Liver (tissue), 9 donors: Measurements from ENCODE around the gene ACVR1. TPM values are rescaled to one million over a fixed set of nuclear protein-coding genes. Genes with fewer than 3 reads are reported as not detected.

ENCODE experiments used
- DNase-seq: peaks from one replicate; pipeline ENCODE4 v3.0.0-alpha.2; 2017; ENCODE audit warnings: low spot score
- H3K27ac ChIP-seq, 2 donors: one replicate each; pipeline ENCODE4 v1.7.0; 2013; ENCODE audit warnings: inconsistent platforms in 2 of 2, low read length in 2 of 2, control low read depth in 1 of 2, low read depth in 1 of 2, mild to moderate bottlenecking in 1 of 2
- H3K27me3 ChIP-seq, 4 donors: one replicate each; pipeline versions ENCODE4 v1.6.1 to v1.7.0; 2013; ENCODE audit warnings: low read length in 3 of 4, inconsistent platforms in 1 of 4, mild to moderate bottlenecking in 1 of 4, moderate library complexity in 1 of 4; ENCODE audit not compliant: control insufficient read depth in 4 of 4, insufficient read depth in 4 of 4
- H3K36me3 ChIP-seq, 4 donors: one replicate each; pipeline versions ENCODE4 v1.6.1 to v1.7.0; 2013; ENCODE audit warnings: low read length in 3 of 4, mild to moderate bottlenecking in 3 of 4, low read depth in 1 of 4, moderate library complexity in 1 of 4; ENCODE audit not compliant: control insufficient read depth in 4 of 4, insufficient read depth in 3 of 4
- H3K4me1 ChIP-seq, 4 donors: one replicate each; pipeline versions ENCODE4 v1.6.1 to v1.7.0; 2013; ENCODE audit warnings: low read length in 3 of 4, mild to moderate bottlenecking in 3 of 4, moderate library complexity in 1 of 4; ENCODE audit not compliant: control insufficient read depth in 4 of 4, insufficient read depth in 4 of 4
- H3K4me3 ChIP-seq, 3 donors: one replicate each; pipeline versions ENCODE4 v1.6.1 to v1.7.0; 2013; ENCODE audit warnings: low read length in 3 of 3, control low read depth in 1 of 3, low read depth in 1 of 3, mild to moderate bottlenecking in 1 of 3
- H3K9ac ChIP-seq, 2 donors: one replicate each; pipeline ENCODE4 v1.7.0; 2013; ENCODE audit warnings: low read length in 2 of 2, mild to moderate bottlenecking in 2 of 2, moderate library complexity in 2 of 2, control low read depth in 1 of 2, low read depth in 1 of 2
- H3K9me3 ChIP-seq, 4 donors: one replicate each; pipeline versions ENCODE4 v1.6.1 to v1.7.0; 2013; ENCODE audit warnings: low read length in 3 of 4; ENCODE audit not compliant: control insufficient read depth in 4 of 4
- ATF3 ChIP-seq: IDR thresholded peaks from 2 replicates; pipeline ENCODE4 v1.6.1; 2016; ENCODE audit warnings: antibody characterized with exemption
- CTCF ChIP-seq: fragments of 150-350 bp; IDR thresholded peaks from 2 replicates; pipeline ENCODE4 v1.5.1; 2017; ENCODE audit warnings: improper control_type of control experiment, low read depth, low read length; ENCODE audit not compliant: missing input control
- EGR1 ChIP-seq, 2 donors: IDR thresholded peaks; 2 replicates each; pipeline ENCODE4 v1.6.1; 2016 to 2018; ENCODE audit warnings: antibody characterized with exemption in 2 of 2, low read depth in 2 of 2
- FOXA1 ChIP-seq: IDR thresholded peaks from 2 replicates; pipeline ENCODE4 v1.6.1; 2016; ENCODE audit warnings: antibody characterized with exemption
- GABPA ChIP-seq, 2 donors: IDR thresholded peaks in 1 of 2; conservative IDR thresholded peaks in 1 of 2; 2 replicates each; pipeline ENCODE4 v1.6.1; 2016; ENCODE audit warnings: antibody characterized with exemption in 2 of 2, mild to moderate bottlenecking in 1 of 2, moderate library complexity in 1 of 2
- HNF4A ChIP-seq, 2 donors: conservative IDR thresholded peaks; 2 replicates each; pipeline ENCODE4 v1.6.1; 2016; ENCODE audit warnings: antibody characterized with exemption in 2 of 2, mild to moderate bottlenecking in 2 of 2
- HNF4G ChIP-seq: IDR thresholded peaks from 2 replicates; pipeline ENCODE4 v1.6.1; 2016; ENCODE audit warnings: antibody characterized with exemption
- MAX ChIP-seq: IDR thresholded peaks from 2 replicates; pipeline ENCODE4 v1.6.1; 2016; ENCODE audit warnings: antibody characterized with exemption
- NR2F2 ChIP-seq: IDR thresholded peaks from 2 replicates; pipeline ENCODE4 v1.6.1; 2016; ENCODE audit warnings: antibody characterized with exemption
- RAD21 ChIP-seq, 2 donors: IDR thresholded peaks; 2 replicates each; pipeline ENCODE4 v1.6.1; 2016; ENCODE audit warnings: antibody characterized with exemption in 2 of 2, mild to moderate bottlenecking in 2 of 2
- RXRA ChIP-seq, 2 donors: IDR thresholded peaks; 2 replicates each; pipeline ENCODE4 v1.6.1; 2017 to 2018; ENCODE audit warnings: antibody characterized with exemption in 2 of 2, mild to moderate bottlenecking in 1 of 2
- SP1 ChIP-seq: IDR thresholded peaks from 2 replicates; pipeline ENCODE4 v1.6.1; 2018; ENCODE audit warnings: antibody characterized with exemption, mild to moderate bottlenecking
- YY1 ChIP-seq: IDR thresholded peaks from 2 replicates; pipeline ENCODE4 v1.6.1; 2016; ENCODE audit warnings: antibody characterized with exemption, mild to moderate bottlenecking
- ZBTB33 ChIP-seq: IDR thresholded peaks from 2 replicates; pipeline ENCODE4 v1.6.1; 2016; ENCODE audit warnings: antibody characterized with exemption
- WGBS: extraction: QIAGEN DNeasy Blood & Tissue Kit; methylation state at CpG from one replicate; pipeline ENCODE4 v1.1.7; 2013; 5-methylcytosine and 5-hydroxymethylcytosine counted together
- polyA plus RNA-seq, 2 donors: library from polyadenylated mRNA; stranded (reverse) in 1 of 2; unstranded in 1 of 2; fragments of 200-250 nt in 1 of 2; fragments of >200 nt in 1 of 2; fragmentation: Nextera tagmentation in 1 of 2; extraction: Ambion mirVana in 1 of 2; gene quantifications; one replicate each; pipeline versions ENCODE4 v1.2.1 to v1.2.3, GENCODE V29; 2013 to 2015
- total RNA-seq, 2 donors: library from RNA; depleted of rRNA; stranded (reverse); fragments of >200 nt; gene quantifications; one replicate each; pipeline ENCODE4 v1.2.3, GENCODE V29; 2014
- donor health status: healthy.
- donor health status: healthy.
- donor health status: healthy.
- donor health status: healthy.
- donor health status: healthy.

Gene ACVR1
- total and polyA plus RNA-seq, 4 donors = 6.2 to 20.4 (median 8.5) TPM

GRCh38 chr2:157749684-157750083 is 126.4 kb downstream of the ACVR1 start:
- TF ChIP-seq HNF4G (no peak), NR2F2 (no peak), FOXA1 (no peak), RXRA (IDR thresholded peaks at IDR 0.05) (no peak), RAD21 (IDR thresholded peaks at IDR 0.05) (no peak), EGR1 (IDR thresholded peaks at IDR 0.05; ENCODE audit: low read depth in 2 of 2) (no peak), ZBTB33 (no peak), ATF3 (no peak), GABPA (IDR thresholded peaks at IDR 0.05 in 1 of 2, conservative IDR thresholded peaks at IDR 0.05 in 1 of 2) (no peak), HNF4A (conservative IDR thresholded peaks at IDR 0.05) (no peak), SP1 (no peak)
- no peak for DNase-seq
- Histone ChIP-seq H3K27ac (peak overlapping the region; percentile 17 to 21), H3K4me3 (no peak overlapping the region), H3K27me3 (no peaks in the 10 kb centered on the region), H3K9me3 (no peaks in the 10 kb centered on the region), H3K9ac (no peak overlapping the region), H3K4me1 (peaks cover 8 to 41% (median 38%) of the 10 kb centered on the region in 4 donors), H3K36me3 (peaks cover 0 to 6% (median 3%) of the 10 kb centered on the region in 4 donors)
- WGBS = 97% methylated on average over 6 of the region's 6 CpGs

GRCh38 chr2:157748371-157749142 is 127.6 kb downstream of the ACVR1 start:
- Histone ChIP-seq H3K36me3 (peaks cover 0 to 6% (median 3%) of the 10 kb centered on the region in 4 donors), H3K27me3 (no peaks in the 10 kb centered on the region), H3K9me3 (no peaks in the 10 kb centered on the region), H3K4me1 (peaks cover 10 to 46% (median 41%) of the 10 kb centered on the region in 4 donors), H3K4me3 (no peak overlapping the region), H3K9ac (no peak overlapping the region), H3K27ac (peak overlapping the region; percentile 52 to 71)
- no peak for TF ChIP-seq NR2F2
- TF ChIP-seq MAX = no peak
- TF ChIP-seq EGR1 (IDR thresholded peaks at IDR 0.05; ENCODE audit: low read depth in 2 of 2) = no peak
- TF ChIP-seq SP1 = no peak
- TF ChIP-seq FOXA1 = no peak
- WGBS = 32% methylated on average over 3 of the region's 3 CpGs
- no peak for DNase-seq

GRCh38 chr2:157747695-157748370 is 128.3 kb downstream of the ACVR1 start:
- no peak for DNase-seq
- Histone ChIP-seq H3K36me3 (peaks cover 0 to 6% (median 1%) of the 10 kb centered on the region in 4 donors), H3K9ac (no peak overlapping the region), H3K27ac (peak overlapping the region; percentile 52 to 71), H3K4me1 (peaks cover 12 to 53% (median 43%) of the 10 kb centered on the region in 4 donors), H3K27me3 (no peaks in the 10 kb centered on the region), H3K4me3 (no peak overlapping the region), H3K9me3 (no peaks in the 10 kb centered on the region)
- WGBS = 37% methylated on average over 3 of the region's 3 CpGs
- peak; percentile 46 to 56 for TF ChIP-seq RXRA (IDR thresholded peaks at IDR 0.05)
- no peak for TF ChIP-seq CTCF
- TF ChIP-seq YY1 = peak; percentile 63
- TF ChIP-seq ATF3 = peak; percentile 77
- no peak for TF ChIP-seq EGR1 (IDR thresholded peaks at IDR 0.05; ENCODE audit: low read depth in 2 of 2)
- TF ChIP-seq ZBTB33 = peak; percentile 16
- TF ChIP-seq MAX = peak; percentile 28
- no peak for TF ChIP-seq NR2F2
